Stimulated activated CD4-positive, alpha-beta T cell treated with anti-CD3 and anti-CD28 coated beads, Interleukin-2, amount 100 ng/mL, for 48 hours (primary cell): ENCODE measurements around the gene DOC2A.
"Not testable (repeated sequence)": the region's sequence is repeated elsewhere in the genome, so short reads cannot be mapped to it uniquely, and the experiment has no call there.

Source experiments
- DNase-seq, 2 donors: peaks; one replicate each; pipeline ENCODE4 v3.0.0-alpha.2; 2020

DOC2A gene

DNA sequence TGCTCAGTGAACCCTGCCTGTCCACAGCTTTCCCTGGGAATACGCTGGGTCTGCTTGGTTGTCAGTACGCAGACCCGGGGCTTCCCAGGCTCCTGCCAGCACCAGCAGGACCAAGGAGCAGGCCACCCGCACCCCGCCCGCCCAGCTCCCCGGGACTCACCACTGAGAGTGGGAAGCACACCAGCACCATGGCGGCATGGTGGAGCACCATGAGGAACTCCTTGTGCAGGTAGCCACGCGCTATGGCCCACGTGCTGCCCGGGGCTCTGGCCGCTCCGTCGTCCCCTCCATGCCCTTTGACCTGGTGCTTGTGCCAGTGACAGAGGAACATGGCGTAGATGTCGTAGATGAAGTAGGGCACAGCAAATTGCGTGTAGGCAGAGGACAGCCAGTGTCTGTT is 15.6 kb upstream of the DOC2A start:
- no peak for DNase-seq

DNA sequence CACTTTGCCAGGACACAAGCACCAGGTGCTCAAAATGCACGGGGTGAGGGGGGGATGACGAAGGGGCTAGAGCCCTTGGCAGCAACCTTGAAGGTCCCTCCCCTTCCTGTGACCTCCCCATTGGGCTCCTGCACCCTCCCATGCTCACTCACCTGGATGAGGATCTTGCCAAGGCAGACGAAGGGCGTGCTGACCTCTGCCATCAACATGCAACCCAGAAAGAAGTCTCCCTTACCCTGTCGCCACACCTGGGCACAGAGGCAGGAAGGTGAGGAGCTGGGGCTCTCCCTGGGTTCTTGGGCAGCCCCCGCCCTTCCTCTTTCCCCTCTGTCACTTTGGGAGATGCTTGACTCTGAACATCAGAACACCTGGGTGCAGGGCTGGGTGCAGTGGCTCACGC is 14.7 kb upstream of the DOC2A start:
- no peak for DNase-seq

DNA sequence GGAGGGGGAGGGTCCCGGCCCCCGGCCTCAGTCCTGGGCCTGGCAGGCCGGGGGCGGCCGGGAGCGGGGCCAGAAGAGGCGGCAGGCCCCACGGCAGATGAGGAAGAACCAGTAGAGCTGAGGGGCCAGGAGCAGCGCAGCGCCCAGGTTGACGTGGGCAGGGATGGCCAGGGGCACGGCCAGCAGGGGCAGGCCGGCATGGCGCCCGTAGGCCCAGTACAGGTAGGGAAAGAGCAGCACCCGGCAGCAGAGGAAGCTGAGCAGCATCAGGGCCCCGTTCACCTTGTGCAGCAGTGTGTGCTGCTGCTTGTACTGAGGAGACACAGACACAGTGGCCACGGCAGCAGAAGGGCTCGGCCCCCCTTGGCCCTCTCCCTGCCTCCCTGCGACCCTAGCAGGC is 14.3 kb upstream of the DOC2A start:
- DNase-seq: no peak

DNA sequence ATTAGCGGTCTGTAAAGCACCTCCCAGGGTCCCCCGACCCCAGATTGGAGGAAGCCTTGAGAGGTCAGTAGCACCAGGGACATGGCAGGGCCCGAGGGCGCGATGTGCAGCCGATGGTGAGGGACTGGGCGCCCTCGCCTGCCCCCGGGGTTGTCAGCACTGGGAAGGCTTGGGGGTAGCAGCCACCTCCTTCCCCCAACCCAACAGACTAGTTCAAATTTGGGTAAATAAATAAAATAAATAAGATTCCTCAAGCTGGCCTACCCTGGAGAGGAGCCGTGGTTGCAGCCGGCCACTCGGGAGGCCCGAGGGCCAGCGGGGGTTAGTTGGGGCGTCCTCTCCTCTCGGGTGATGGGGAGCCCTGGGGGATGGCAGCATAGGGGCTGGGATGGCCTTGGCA is 13.6 kb upstream of the DOC2A start:
- DNase-seq: no peak

GRCh38 chr16:30023586-30023985 is 12.8 kb upstream of the DOC2A start:
- no peak for DNase-seq

GRCh38 chr16:30022887-30023286 is 12.1 kb upstream of the DOC2A start, which contains the start of gene C16orf92:
TSS of gene C16orf92 (plus strand) at chr16:30023198. CDS start at chr16:30023341, 143 bp downstream.
- DNase-seq: no peak

- DNase-seq: no peak
These were observed 7.9 kb upstream of the DOC2A start for GRCh38 chr16:30018731-30019158.

DNA sequence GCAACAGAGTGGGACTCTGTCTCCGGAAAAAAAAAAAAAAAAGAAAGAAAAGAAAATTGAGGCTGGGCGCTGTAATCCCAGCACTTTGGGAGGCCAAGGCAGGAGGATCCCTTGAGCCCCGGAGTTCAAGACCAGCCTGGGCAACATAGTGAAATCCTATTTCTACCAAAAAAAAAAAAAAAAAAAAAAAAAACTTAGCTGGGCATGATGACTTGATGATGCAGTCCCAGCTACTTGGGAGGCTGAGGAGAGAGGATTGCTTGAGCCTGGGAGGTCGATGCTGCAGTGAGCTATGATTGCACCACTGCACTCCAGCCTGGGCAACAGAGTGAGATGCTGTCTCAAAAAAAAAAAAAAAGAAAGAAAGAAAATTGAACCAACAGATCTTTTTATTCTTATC is 7.1 kb upstream of the DOC2A start:
- not testable (repeated sequence) for DNase-seq

- DNase-seq: no peak
These were observed 6.4 kb upstream of the DOC2A start for GRCh38 chr16:30017277-30017656.

GRCh38 chr16:30016555-30017276 is 5.9 kb upstream of the DOC2A start:
- DNase-seq: no peak

DNA sequence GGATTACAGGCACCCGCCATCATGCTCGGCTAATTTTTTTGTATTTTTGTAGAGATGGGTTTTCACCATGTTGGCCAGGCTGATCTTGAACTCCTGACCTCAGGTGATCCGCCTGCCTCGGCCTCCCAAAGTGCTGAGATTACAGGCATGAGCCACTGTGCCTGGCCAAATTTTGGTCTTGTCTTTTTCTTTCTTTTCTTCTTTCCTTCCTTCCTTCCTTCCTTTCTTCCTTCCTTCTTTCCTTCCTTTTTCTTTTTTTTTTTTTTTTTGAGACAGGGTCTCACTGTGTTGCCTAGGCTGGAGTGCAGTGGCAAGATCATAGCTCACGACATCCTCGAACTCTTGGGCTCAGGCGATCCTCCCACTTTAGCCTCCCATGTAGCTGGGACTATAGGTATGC is 4.6 kb upstream of the DOC2A start:
- DNase-seq: not testable (repeated sequence)

DNA sequence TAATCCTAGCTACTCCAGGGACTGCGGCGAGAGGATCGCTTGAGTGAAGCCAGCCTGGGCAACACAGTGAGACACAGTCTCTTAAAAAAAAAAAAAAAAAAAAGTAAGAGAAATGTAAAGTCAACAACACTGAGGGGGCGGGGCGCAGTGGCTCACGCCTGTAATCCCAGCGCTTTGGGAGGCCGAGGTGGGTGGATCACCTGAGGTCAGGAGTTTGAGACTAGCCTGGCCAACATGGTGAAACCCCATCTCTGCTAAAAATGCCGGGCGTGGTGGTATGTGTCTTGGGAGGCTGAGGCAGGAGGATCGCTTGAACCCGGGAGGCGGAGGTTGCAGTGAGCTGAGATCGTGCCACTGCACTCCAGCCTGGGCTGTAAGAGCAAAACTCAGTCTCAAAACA is 1.8 kb upstream of the DOC2A start:
- not testable (repeated sequence) for DNase-seq

- no peak for DNase-seq
These were observed 1.1 kb upstream of the DOC2A start for GRCh38 chr16:30011714-30012504.

GRCh38 chr16:30009990-30010843 is 610 bp downstream of the DOC2A start:
- no peak for DNase-seq

- no peak for DNase-seq
These were observed 1.6 kb downstream of the DOC2A start for GRCh38 chr16:30009085-30009862.

DNA sequence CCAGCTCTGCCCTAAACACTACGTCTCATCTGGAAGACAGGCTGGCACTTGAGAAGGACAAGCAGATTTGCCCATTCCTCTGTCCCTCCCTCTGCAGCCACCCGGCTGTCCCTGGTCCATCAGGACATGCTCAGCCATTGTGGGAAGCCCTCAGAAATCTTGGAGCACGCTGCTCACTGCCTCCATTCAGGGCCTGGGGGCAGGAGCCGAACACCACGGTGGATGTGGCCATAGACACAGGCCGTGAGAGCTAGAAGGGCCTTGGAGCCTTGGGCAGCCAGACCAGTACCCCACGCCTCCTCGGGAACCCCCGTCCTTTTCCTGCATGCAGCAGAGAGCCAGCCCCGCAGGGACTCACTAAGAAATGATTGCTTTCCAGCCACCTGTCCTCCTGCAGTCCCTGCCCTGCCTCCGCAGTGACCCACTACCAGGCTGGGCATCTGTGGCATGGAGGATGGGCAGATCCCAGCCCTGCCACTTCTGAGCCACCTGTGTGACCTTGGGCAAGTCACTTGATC is 3.4 kb downstream of the DOC2A start:
- DNase-seq: no peak

- no peak for DNase-seq
These were observed 4.0 kb downstream of the DOC2A start for GRCh38 chr16:30006659-30007377.

GRCh38 chr16:30006095-30006473 is 4.7 kb downstream of the DOC2A start:
- DNase-seq: no peak

- DNase-seq: peak in 1 of 2 donors; percentile 25
These were observed 5.3 kb downstream of the DOC2A start for GRCh38 chr16:30005341-30006094.

DNA sequence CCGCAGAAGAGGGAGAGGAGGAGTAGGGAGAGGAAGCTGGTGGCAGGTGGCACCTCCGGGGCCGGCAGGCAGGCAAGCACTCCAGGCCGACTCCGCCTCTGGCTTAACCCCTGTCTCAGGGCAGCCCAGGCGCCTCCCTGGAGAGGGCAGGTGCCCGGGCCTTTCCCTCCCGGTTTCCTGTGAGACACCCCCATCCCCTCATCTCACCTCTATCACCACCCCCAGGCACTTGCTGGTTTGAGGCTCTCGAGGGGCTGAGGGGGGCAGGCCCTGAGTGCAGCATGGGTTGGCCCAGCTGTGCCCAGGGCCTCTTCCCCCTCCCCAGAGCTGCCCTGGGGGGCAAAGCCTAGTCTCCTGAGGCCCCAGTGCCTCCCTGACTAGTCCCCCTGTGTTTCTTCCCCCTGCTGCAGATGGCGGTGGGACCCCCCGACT is 6.0 kb downstream of the DOC2A start:
- no peak for DNase-seq

- no peak for DNase-seq
These were observed 6.4 kb downstream of the DOC2A start for GRCh38 chr16:30004424-30004776.
